Measurements from ENCODE around the gene ST3GAL3. TPM values are rescaled to one million over a fixed set of nuclear protein-coding genes. Genes with fewer than 3 reads are reported as not detected.

The ST3GAL3 gene
- total and polyA plus RNA-seq, 2 of the 13 experiments (the other 11 are each of a cell fraction or from before 2014, with no cell fraction given) = 5.1 to 8.1 TPM

GRCh38 chr1:43969746-43970466 is 262.6 kb downstream of the ST3GAL3 start, which contains the start of gene DPH2:
Gene DPH2, plus strand, starts transcription at chr1:43970010. Its CDS starts 166 bp downstream, at chr1:43970176.
- Histone ChIP-seq H3K9me3 (ENCODE audit: low read length) (no peaks in the 10 kb centered on the region), H3K36me3 (replicated peaks in 1 of 2; ENCODE audit: control insufficient read depth in 1 of 2, insufficient read depth in 2 of 2, low read length in 2 of 2) (peaks cover 0 to 1% of the 10 kb centered on the region in 2 experiments; a peak in 1 of 5 replicates), H3K4me3 (replicated peaks in 1 of 3; ENCODE audit: insufficient read depth in 1 of 3, low read depth in 2 of 3, low read length in 3 of 3) (peak within 1 kb of the TSS; percentile 80 to 94 (median 91)), H3K27ac (ENCODE audit: extremely low read length, insufficient read depth, low read length) (no peak within 1 kb of the TSS), H3K79me2 (ENCODE audit: insufficient read depth, low read length) (peaks cover 11% of the 10 kb centered on the region), H3K9ac (ENCODE audit: insufficient read depth, low read depth, low read length) (peak within 1 kb of the TSS; percentile 76), H3K4me1 (ENCODE audit: insufficient read depth, low read length) (peaks cover 22% of the 10 kb centered on the region), H3K27me3 (ENCODE audit: control insufficient read depth in 1 of 2, insufficient read depth in 2 of 2, low read length in 2 of 2) (no peaks in the 10 kb centered on the region), H3K4me2 (ENCODE audit: low read depth, low read length) (peak within 1 kb of the TSS; percentile 75), H2AFZ (ENCODE audit: low read length) (no peak within 1 kb of the TSS), H4K20me1 (ENCODE audit: insufficient read depth, low read length) (no peaks in the 10 kb centered on the region)
- in situ Hi-C loops (cut with HindIII; ENCODE audit: extremely low pct_ligation_motif_present, low pct_unique_long_range_greater_than_20kb) (no loop called here), intact Hi-C loops (cut with micrococcal nuclease; ENCODE audit: unreplicated experiment) (loop anchor here (1.0 kb wide), 1 partner anchor 23 kb away; no protein-coding TSS in a partner anchor)
- FAIRE-seq (peak; percentile 96), DNase-seq (ENCODE audit: low spot score) (peak; percentile 96), ATAC-seq (peak; percentile 95)
- TSS peak; percentile 49 for BruUV-seq (replicated peaks)
- CTCF ChIA-PET (ENCODE audit: low intra/inter-chr PET ratio, low total read pairs) = no interaction called here
- POLR2A ChIA-PET = interaction anchor here (0.9 to 1.9 kb wide), 10 partner anchors 8 to 63 kb away, joined by 3 to 10 read pairs (median 4); partner anchors contain the start of genes B4GALT2, IPO13 and SLC6A9
- WGBS (ENCODE audit: low lambda C conversion rate) = 1% methylated on average over 23 of the region's 47 CpGs
- TF ChIP-seq ZNF550 (CRISPR knock-in tag; IDR thresholded peaks at IDR 0.05; ENCODE audit: borderline replicate concordance) (no peak), RNF2 (conservative IDR thresholded peaks at IDR 0.05; ENCODE audit: low read depth) (no peak), GMEB1 (CRISPR knock-in tag; IDR thresholded peaks at IDR 0.05; ENCODE audit: borderline replicate concordance) (peak; percentile 61), NPAS2 (CRISPR knock-in tag; IDR thresholded peaks at IDR 0.05; ENCODE audit: borderline replicate concordance) (no peak), DNMT1 (CRISPR knock-in tag; IDR thresholded peaks at IDR 0.05) (no peak), TEAD2 (CRISPR knock-in tag; IDR thresholded peaks at IDR 0.05) (no peak), TAF1 (CRISPR knock-in tag; IDR thresholded peaks at IDR 0.05) (0 out of 2 replicates have a peak, but pooled peaks have one; percentile 21), ZFP82 (CRISPR knock-in tag; IDR thresholded peaks at IDR 0.05; ENCODE audit: borderline replicate concordance) (no peak), ZNF747 (CRISPR knock-in tag; IDR thresholded peaks at IDR 0.05; ENCODE audit: borderline replicate concordance) (no peak), CHD2 (IDR thresholded peaks at IDR 0.05; ENCODE audit: low read depth, low read length) (peak; percentile 65; the same call in 1 of the 2 replicates), PAF1 (CRISPR knock-in tag; IDR thresholded peaks at IDR 0.05) (no peak), HDAC6 (IDR thresholded peaks at IDR 0.05; ENCODE audit: low read depth, low read length) (no peak), ZNF580 (CRISPR knock-in tag; IDR thresholded peaks at IDR 0.05; ENCODE audit: borderline replicate concordance, low read depth) (no peak; the same call in 1 of the 2 replicates), TCF7L2 (IDR thresholded peaks at IDR 0.05; ENCODE audit: low read depth, low read length) (no peak), HNF1B (CRISPR knock-in tag; IDR thresholded peaks at IDR 0.05) (peak; percentile 10; the same call in 1 of the 2 replicates), ZNF225 (CRISPR knock-in tag; IDR thresholded peaks at IDR 0.05) (0 out of 2 replicates have a peak, but pooled peaks have one; percentile 37), KLF16 (CRISPR knock-in tag; IDR thresholded peaks at IDR 0.05) (no peak), HIVEP1 (CRISPR knock-in tag; IDR thresholded peaks at IDR 0.05) (peak; percentile 44; the same call in 1 of the 2 replicates), ZNF777 (CRISPR knock-in tag; IDR thresholded peaks at IDR 0.05) (0 out of 2 replicates have a peak, but pooled peaks have one; percentile 32), BCL6 (CRISPR knock-in tag; IDR thresholded peaks at IDR 0.05) (peak; percentile 91), GABPB1 (CRISPR knock-in tag; IDR thresholded peaks at IDR 0.05) (peak; percentile 97), ETV6 (CRISPR knock-in tag; conservative IDR thresholded peaks at IDR 0.05) (no peak), THAP11 (CRISPR knock-in tag; IDR thresholded peaks at IDR 0.05) (peak; percentile 99)

Measured in HepG2 (cell line).